GM12875 (cell line): ENCODE results near the gene CDH6.

Experiments used
- H3K4me3 ChIP-seq: one replicate; pipeline ENCODE4 v1.5.1; 2011; ENCODE audit warnings: low read depth, low read length, control low read depth
- TF ChIP-seq, protein P1 (sequence below): IDR thresholded peaks from 2 replicates; pipeline ENCODE4 v1.5.1; 2011; ENCODE audit warnings: low read depth, mild to moderate bottlenecking, control low read depth, inconsistent platforms, low read length, moderate library complexity, borderline replicate concordance; ENCODE audit not compliant: insufficient read depth

The CDH6 gene

DNA sequence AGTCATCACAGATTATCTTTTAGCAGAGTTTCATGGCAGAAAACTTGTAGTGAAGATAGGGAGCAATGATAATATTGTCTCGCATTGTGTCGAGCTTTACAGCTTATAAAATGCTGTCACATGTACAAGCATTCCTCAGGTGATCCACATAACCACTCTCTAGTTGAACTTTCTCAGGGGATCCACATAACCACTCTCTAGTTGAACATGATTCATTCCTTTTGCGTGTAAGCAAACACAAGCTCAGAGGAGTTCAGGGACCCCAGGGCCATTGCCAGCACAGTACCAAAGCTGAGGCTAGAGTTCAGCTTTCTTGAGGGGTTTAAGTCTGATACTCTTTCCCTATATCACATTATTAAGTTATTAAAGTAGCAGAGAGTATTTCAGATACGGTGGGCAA is 86.7 kb downstream of the CDH6 start:
- TF ChIP-seq, protein P1, sequence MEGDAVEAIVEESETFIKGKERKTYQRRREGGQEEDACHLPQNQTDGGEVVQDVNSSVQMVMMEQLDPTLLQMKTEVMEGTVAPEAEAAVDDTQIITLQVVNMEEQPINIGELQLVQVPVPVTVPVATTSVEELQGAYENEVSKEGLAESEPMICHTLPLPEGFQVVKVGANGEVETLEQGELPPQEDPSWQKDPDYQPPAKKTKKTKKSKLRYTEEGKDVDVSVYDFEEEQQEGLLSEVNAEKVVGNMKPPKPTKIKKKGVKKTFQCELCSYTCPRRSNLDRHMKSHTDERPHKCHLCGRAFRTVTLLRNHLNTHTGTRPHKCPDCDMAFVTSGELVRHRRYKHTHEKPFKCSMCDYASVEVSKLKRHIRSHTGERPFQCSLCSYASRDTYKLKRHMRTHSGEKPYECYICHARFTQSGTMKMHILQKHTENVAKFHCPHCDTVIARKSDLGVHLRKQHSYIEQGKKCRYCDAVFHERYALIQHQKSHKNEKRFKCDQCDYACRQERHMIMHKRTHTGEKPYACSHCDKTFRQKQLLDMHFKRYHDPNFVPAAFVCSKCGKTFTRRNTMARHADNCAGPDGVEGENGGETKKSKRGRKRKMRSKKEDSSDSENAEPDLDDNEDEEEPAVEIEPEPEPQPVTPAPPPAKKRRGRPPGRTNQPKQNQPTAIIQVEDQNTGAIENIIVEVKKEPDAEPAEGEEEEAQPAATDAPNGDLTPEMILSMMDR: no peak
- no peak overlapping the region for H3K4me3 ChIP-seq

DNA sequence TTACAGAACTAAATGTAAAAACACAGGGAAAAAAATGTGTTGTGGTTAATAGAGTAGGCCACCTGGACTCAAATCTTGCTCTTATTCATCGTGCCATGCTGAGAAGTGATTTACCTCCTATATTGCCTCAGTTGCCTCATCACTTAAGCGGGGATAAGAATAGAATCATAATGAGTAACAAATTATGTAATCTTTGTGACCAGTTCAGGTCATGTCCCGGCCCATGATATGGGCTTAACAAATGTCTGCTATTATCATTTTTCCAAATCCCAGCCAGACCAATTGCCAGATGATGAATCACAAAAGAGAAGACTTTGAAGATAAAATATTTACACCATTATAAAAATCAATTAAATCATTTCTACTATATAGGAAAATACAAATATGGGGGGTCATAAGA is 89.8 kb downstream of the CDH6 start:
- no peak overlapping the region for H3K4me3 ChIP-seq
- TF ChIP-seq, protein P1: no peak

DNA sequence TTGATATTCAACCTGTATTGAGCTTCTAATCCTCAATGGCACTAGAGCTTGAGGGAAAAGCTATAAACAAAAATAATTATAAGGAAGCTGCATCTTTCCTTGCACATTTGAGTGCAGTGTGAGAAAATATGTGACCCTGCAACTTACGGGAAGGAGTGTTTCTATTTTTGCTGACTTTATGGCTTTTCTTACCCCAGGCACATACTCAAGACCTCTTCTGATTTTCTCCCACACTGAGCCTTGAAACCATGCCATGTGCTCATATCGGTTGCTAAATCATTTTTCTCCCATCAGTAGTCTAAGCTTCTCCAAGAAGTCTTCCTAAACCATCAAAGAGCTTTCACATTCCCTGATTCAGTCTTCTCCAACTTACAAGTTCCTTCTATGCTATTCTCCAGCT is 91.5 kb downstream of the CDH6 start:
- H3K4me3 ChIP-seq: no peak overlapping the region
- TF ChIP-seq, protein P1: no peak

- H3K4me3 ChIP-seq: no peak overlapping the region
- TF ChIP-seq, protein P1: no peak
Observed at GRCh38 chr5:31287985-31288384, 94.5 kb downstream of the CDH6 start.

DNA sequence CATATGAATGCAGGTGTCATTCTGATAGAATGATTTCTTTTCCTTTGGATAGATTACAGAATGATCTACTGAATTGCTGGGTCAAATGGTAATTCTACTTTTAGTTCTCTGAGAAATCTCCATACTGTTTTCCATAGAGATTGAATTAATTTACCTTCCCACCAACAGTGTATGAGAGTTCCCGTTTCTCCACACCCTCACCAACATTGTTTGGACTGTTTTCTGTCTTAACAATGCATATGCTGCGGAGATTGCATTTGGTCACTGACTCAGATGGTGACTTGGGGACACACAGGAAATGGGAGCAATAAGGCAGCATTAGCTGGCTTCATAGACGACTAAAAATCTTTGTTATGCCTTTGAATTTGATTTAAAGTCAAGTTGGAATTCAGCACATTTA is 95.9 kb downstream of the CDH6 start:
- TF ChIP-seq, protein P1: no peak
- no peak overlapping the region for H3K4me3 ChIP-seq

DNA sequence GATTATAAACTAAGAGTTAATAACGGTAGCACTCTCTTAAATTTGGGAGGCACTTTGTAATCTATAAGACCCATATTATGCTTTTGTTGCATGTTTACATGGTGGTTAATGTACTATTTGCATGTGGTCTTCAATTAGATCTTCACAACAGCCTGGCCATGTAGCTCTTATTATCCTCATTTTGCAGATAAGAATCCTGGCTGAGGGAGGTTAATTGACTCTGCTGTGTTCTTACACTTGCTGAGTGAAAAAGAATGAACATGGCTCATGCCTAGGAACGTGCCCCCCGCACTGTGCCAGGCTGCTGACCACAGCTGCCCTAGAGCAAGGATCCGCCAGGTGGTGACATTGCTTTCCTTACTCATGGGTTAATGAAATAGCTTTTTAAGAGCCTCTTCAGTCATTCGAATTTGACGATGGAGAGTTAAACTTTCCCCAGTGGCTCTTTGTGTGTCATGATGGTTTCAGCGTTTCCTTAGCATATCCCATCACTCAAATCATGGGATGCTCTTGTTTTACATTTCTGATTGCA is 97.9 kb downstream of the CDH6 start:
- no peak overlapping the region for H3K4me3 ChIP-seq
- TF ChIP-seq, protein P1: no peak

GRCh38 chr5:31300501-31300900 is 107.0 kb downstream of the CDH6 start:
- H3K4me3 ChIP-seq: no peak overlapping the region
- TF ChIP-seq, protein P1: no peak
